Measurements from ENCODE around the gene SERPIND1. TPM values are rescaled to one million over a fixed set of nuclear protein-coding genes. Genes with fewer than 3 reads are reported as not detected.

The SERPIND1 gene
- polyA plus RNA-seq, 1 donor, result 0.22 TPM

DNA sequence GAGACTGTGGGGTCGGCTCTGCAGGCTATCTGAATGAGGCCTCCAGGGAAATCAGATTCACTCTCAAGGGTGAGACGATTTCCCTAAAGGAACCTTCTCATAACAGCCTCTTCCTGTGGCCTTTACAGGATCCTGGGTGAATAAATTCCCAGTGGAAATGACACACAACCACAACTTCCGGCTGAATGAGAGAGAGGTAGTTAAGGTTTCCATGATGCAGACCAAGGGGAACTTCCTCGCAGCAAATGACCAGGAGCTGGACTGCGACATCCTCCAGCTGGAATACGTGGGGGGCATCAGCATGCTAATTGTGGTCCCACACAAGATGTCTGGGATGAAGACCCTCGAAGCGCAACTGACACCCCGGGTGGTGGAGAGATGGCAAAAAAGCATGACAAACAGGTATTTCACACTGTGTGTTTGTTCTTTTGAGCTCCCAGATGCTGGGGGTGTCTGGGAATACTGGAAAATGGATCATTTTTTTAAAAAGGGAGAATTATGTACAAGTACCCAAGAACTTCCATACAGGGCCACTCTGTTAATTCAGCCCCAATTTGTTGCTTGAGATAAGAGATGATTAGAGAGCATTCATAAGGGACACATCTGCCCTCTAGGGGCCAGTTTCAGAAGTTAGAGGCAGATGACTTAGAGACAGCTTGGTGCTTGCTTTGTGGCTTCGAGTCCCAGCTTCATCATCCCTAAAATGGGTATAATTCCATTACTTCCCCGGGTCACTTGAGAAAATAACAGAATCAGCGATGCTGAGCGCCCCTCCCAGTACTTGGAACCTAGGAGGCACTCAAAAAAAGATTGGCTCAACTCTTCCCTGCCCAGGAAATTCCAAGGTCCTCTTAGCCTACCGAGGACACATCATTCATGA lies 10.2 kb downstream of the SERPIND1 start:
- H3K27ac ChIP-seq (ENCODE audit: low read length), result no peak overlapping the region
- no peak overlapping the region for H3K4me3 ChIP-seq (ENCODE audit: low read length)
- peak; percentile 31 to 39 for DNase-seq
- no CpG with 5 or more reads among the region's 14 CpGs for WGBS (ENCODE audit: insufficient coverage, low lambda C conversion rate)
- peaks cover 39% of the 10 kb centered on the region for H3K36me3 ChIP-seq (ENCODE audit: control insufficient read depth, insufficient read depth, low read length)
- no peaks in the 10 kb centered on the region for H3K4me1 ChIP-seq (ENCODE audit: control insufficient read depth, insufficient read depth, low read length)
- no peaks in the 10 kb centered on the region for H3K27me3 ChIP-seq (ENCODE audit: control insufficient read depth, insufficient read depth, low read length)
- no peaks in the 10 kb centered on the region for H3K9me3 ChIP-seq (ENCODE audit: control insufficient read depth, low read depth, low read length)

GRCh38 chr22:20785415-20785814 lies 11.5 kb downstream of the SERPIND1 start:
- Histone ChIP-seq H3K27ac (ENCODE audit: low read length) (no peak overlapping the region), H3K4me1 (ENCODE audit: control insufficient read depth, insufficient read depth, low read length) (no peaks in the 10 kb centered on the region), H3K9me3 (ENCODE audit: control insufficient read depth, low read depth, low read length) (no peaks in the 10 kb centered on the region), H3K4me3 (ENCODE audit: low read length) (no peak overlapping the region), H3K27me3 (ENCODE audit: control insufficient read depth, insufficient read depth, low read length) (no peaks in the 10 kb centered on the region), H3K36me3 (ENCODE audit: control insufficient read depth, insufficient read depth, low read length) (peaks cover 32% of the 10 kb centered on the region)
- 86% methylated on average over 1 of the region's 3 CpGs for WGBS (ENCODE audit: insufficient coverage, low lambda C conversion rate)
- no peak for DNase-seq

DNA sequence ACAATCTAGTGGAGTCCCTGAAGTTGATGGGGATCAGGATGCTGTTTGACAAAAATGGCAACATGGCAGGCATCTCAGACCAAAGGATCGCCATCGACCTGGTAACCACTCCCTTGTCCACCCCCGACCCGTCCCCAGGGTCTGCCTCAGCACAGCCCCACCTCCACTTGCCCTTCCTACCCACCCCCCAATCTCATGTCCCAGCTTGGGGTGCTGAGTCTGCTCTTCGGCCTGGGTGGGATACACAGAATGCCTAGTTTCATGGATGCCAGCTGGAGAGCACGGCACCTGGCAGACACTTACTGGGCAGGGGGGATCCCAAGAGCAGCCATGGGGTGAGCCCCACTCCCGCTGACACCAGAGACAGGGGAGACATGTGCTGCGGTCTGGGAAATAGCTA lies 12.1 kb downstream of the SERPIND1 start:
- H3K4me1 ChIP-seq (ENCODE audit: control insufficient read depth, insufficient read depth, low read length), result no peaks in the 10 kb centered on the region
- no peak overlapping the region for H3K4me3 ChIP-seq (ENCODE audit: low read length)
- WGBS (ENCODE audit: insufficient coverage, low lambda C conversion rate), result no CpG with 5 or more reads among the region's 8 CpGs
- H3K27ac ChIP-seq (ENCODE audit: low read length), result no peak overlapping the region
- DNase-seq, result no peak
- H3K9me3 ChIP-seq (ENCODE audit: control insufficient read depth, low read depth, low read length), result no peaks in the 10 kb centered on the region
- H3K36me3 ChIP-seq (ENCODE audit: control insufficient read depth, insufficient read depth, low read length), result peaks cover 32% of the 10 kb centered on the region
- H3K27me3 ChIP-seq (ENCODE audit: control insufficient read depth, insufficient read depth, low read length), result no peaks in the 10 kb centered on the region

GRCh38 chr22:20786536-20786979 lies 12.6 kb downstream of the SERPIND1 start:
- H3K4me1 ChIP-seq (ENCODE audit: control insufficient read depth, insufficient read depth, low read length), result no peaks in the 10 kb centered on the region
- no peaks in the 10 kb centered on the region for H3K27me3 ChIP-seq (ENCODE audit: control insufficient read depth, insufficient read depth, low read length)
- no peaks in the 10 kb centered on the region for H3K9me3 ChIP-seq (ENCODE audit: control insufficient read depth, low read depth, low read length)
- DNase-seq, result no peak
- WGBS (ENCODE audit: insufficient coverage, low lambda C conversion rate), result no CpG with 5 or more reads among the region's 10 CpGs
- H3K4me3 ChIP-seq (ENCODE audit: low read length), result no peak overlapping the region
- peaks cover 32% of the 10 kb centered on the region for H3K36me3 ChIP-seq (ENCODE audit: control insufficient read depth, insufficient read depth, low read length)
- H3K27ac ChIP-seq (ENCODE audit: low read length), result no peak overlapping the region

DNA sequence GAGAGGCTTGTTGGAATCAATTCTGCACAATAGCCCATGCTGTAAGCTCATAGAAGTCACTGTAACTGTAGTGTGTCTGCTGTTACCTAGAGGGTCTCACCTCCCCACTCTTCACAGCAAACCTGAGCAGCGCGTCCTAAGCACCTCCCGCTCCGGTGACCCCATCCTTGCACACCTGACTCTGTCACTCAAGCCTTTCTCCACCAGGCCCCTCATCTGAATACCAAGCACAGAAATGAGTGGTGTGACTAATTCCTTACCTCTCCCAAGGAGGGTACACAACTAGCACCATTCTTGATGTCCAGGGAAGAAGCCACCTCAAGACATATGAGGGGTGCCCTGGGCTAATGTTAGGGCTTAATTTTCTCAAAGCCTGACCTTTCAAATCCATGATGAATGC lies 13.3 kb downstream of the SERPIND1 start:
- WGBS (ENCODE audit: insufficient coverage, low lambda C conversion rate), result no CpG with 5 or more reads among the region's 4 CpGs
- no peaks in the 10 kb centered on the region for H3K27me3 ChIP-seq (ENCODE audit: control insufficient read depth, insufficient read depth, low read length)
- H3K27ac ChIP-seq (ENCODE audit: low read length), result no peak overlapping the region
- no peak for DNase-seq
- H3K4me3 ChIP-seq (ENCODE audit: low read length), result no peak overlapping the region
- peaks cover 31% of the 10 kb centered on the region for H3K36me3 ChIP-seq (ENCODE audit: control insufficient read depth, insufficient read depth, low read length)
- no peaks in the 10 kb centered on the region for H3K4me1 ChIP-seq (ENCODE audit: control insufficient read depth, insufficient read depth, low read length)
- H3K9me3 ChIP-seq (ENCODE audit: control insufficient read depth, low read depth, low read length), result no peaks in the 10 kb centered on the region

DNA sequence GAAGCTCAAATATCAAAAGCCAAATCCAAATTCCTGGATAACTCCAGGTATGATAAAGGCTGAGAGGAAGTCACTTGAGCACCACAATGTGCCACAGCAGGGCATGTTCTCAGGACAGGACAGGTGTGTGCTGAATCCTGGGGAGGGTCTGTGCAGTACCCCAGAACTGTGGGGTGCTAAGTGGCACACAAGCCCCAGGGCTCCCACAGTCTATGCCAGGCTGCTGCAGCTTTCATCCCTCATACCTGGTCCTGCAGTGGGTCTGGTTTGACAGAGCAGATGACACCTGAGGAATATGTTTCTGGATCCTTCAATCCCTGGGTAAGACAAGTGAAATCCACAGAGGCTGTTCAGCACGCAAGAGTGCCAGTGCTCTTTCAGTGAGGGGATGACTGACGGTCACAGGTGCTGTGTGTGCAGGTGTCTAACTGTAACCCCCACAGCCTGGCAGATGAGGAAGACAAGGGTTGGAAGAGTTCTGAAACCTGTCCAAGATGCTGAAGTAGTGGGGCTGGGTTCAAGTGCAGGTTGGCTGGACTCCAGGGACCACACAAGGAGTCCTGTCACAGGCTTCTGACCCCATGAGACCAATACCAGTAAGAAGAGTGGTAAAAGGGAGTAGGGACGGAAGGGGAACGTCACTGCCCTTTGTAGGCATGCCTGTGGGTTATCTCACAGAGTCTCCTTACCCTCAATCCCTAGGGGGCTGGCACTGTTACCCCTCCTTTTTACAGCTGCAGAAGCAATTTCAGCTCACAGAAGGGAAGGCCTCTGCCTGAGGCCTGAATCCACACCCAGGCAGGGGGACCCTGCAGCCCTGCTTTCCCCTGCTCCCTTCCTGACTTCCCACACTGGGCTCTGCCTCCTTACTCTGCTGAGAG lies 14.1 kb downstream of the SERPIND1 start:
- H3K4me1 ChIP-seq (ENCODE audit: control insufficient read depth, insufficient read depth, low read length), result no peaks in the 10 kb centered on the region
- no peaks in the 10 kb centered on the region for H3K9me3 ChIP-seq (ENCODE audit: control insufficient read depth, low read depth, low read length)
- H3K36me3 ChIP-seq (ENCODE audit: control insufficient read depth, insufficient read depth, low read length), result peaks cover 38% of the 10 kb centered on the region
- no peak overlapping the region for H3K4me3 ChIP-seq (ENCODE audit: low read length)
- no peaks in the 10 kb centered on the region for H3K27me3 ChIP-seq (ENCODE audit: control insufficient read depth, insufficient read depth, low read length)
- no CpG with 5 or more reads among the region's 4 CpGs for WGBS (ENCODE audit: insufficient coverage, low lambda C conversion rate)
- H3K27ac ChIP-seq (ENCODE audit: low read length), result no peak overlapping the region
- DNase-seq, result no peak

- Histone ChIP-seq H3K27ac (ENCODE audit: low read length) (no peak overlapping the region), H3K4me3 (ENCODE audit: low read length) (no peak overlapping the region), H3K36me3 (ENCODE audit: control insufficient read depth, insufficient read depth, low read length) (peaks cover 39% of the 10 kb centered on the region), H3K27me3 (ENCODE audit: control insufficient read depth, insufficient read depth, low read length) (no peaks in the 10 kb centered on the region), H3K4me1 (ENCODE audit: control insufficient read depth, insufficient read depth, low read length) (no peaks in the 10 kb centered on the region), H3K9me3 (ENCODE audit: control insufficient read depth, low read depth, low read length) (no peaks in the 10 kb centered on the region)
- WGBS (ENCODE audit: insufficient coverage, low lambda C conversion rate), result 100% methylated on average over 1 of the region's 5 CpGs
- no peak for DNase-seq
These were observed 14.9 kb downstream of the SERPIND1 start for GRCh38 chr22:20788627-20789344.

- no peak overlapping the region for H3K27ac ChIP-seq (ENCODE audit: low read length)
- DNase-seq, result no peak
- no peaks in the 10 kb centered on the region for H3K4me1 ChIP-seq (ENCODE audit: control insufficient read depth, insufficient read depth, low read length)
- H3K4me3 ChIP-seq (ENCODE audit: low read length), result no peak overlapping the region
- no peaks in the 10 kb centered on the region for H3K9me3 ChIP-seq (ENCODE audit: control insufficient read depth, low read depth, low read length)
- WGBS (ENCODE audit: insufficient coverage, low lambda C conversion rate), result no CpG with 5 or more reads among the region's 12 CpGs
- peaks cover 60% of the 10 kb centered on the region for H3K36me3 ChIP-seq (ENCODE audit: control insufficient read depth, insufficient read depth, low read length)
- no peaks in the 10 kb centered on the region for H3K27me3 ChIP-seq (ENCODE audit: control insufficient read depth, insufficient read depth, low read length)
These were observed 18.5 kb downstream of the SERPIND1 start for GRCh38 chr22:20792221-20792965.

DNA sequence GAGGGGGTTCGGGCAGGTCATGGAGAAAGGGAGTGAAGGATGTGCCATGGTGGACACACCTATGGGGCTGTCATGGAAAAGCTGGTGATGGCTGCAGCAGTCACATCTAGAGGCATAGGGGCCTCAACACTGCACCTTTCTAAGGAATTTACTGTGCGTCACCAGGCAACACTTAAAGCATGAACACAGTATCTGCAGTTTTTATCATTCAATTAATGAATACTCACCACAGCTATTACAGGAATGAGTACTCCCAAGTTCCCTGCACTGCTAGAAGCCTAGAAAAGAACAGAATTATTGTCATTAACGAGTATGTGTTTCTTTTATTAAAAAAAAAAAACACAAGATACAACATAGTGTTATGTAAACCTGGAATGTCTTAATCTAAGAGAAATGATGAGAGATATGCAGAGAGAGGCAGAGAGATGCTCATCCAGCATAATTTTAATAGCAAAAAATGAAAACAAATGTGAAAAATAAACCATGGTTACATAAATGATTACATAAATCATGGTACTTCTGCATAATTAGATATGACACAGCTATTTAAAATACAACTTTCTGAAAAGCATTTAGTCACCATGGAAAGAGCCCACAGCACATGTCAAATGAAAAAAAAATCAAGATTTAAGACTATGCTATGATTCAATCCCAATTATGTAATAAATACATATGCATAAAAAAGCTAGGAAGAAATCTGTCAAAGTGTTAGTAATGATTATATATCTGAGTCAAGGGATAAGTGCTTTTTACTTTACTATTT lies 19.2 kb downstream of the SERPIND1 start:
- H3K36me3 ChIP-seq (ENCODE audit: control insufficient read depth, insufficient read depth, low read length), result peaks cover 60% of the 10 kb centered on the region
- H3K9me3 ChIP-seq (ENCODE audit: control insufficient read depth, low read depth, low read length), result no peaks in the 10 kb centered on the region
- H3K4me3 ChIP-seq (ENCODE audit: low read length), result no peak overlapping the region
- no peak for DNase-seq
- 100% methylated on average over 1 of the region's 3 CpGs for WGBS (ENCODE audit: insufficient coverage, low lambda C conversion rate)
- no peak overlapping the region for H3K27ac ChIP-seq (ENCODE audit: low read length)
- H3K4me1 ChIP-seq (ENCODE audit: control insufficient read depth, insufficient read depth, low read length), result no peaks in the 10 kb centered on the region
- no peaks in the 10 kb centered on the region for H3K27me3 ChIP-seq (ENCODE audit: control insufficient read depth, insufficient read depth, low read length)
